HepG2 (cell line): ENCODE results near the gene PITRM1. TPM values are rescaled to one million over a fixed set of nuclear protein-coding genes. Genes with fewer than 3 reads are reported as not detected.

Source experiments
- ATAC-seq: fragments of 200-7000 bp; cut with Tn5 transposase; 3 replicates; pipeline ENCODE4 v1.9.1; 2020; ENCODE audit warnings: mild to moderate bottlenecking, moderate library complexity
- BruUV-seq: library from RNA; stranded (reverse); fragments of 400-500 nt; replicated peaks from 2 replicates; lab custom pipeline; 2021; lab: Mats Ljungman, UMichigan
- CTCF ChIA-PET: fragments of 300-600 bp; formaldehyde crosslinking; extraction: SDS; loops from one replicate; lab custom pipeline; 2021; ENCODE audit warnings: low total read pairs, inconsistent platforms, low intra/inter-chr PET ratio; lab: Yijun Ruan, JAX
- POLR2A ChIA-PET: fragments of 350-600 bp; sonication (Branson Sonifier 250); formaldehyde crosslinking; loops from one replicate; lab custom pipeline; 2020; ENCODE audit warnings: antibody characterized with exemption, inconsistent platforms; lab: Yijun Ruan, JAX
- DNase-seq: peaks from one replicate; pipeline ENCODE4 v3.0.0-alpha.2; 2015; ENCODE audit warnings: low spot score
- FAIRE-seq: peaks from 3 replicates; lab custom pipeline; 2011; peaks lifted over from hg19 to GRCh38; lab: Jason Lieb, UNC
- H2AFZ ChIP-seq: one replicate; pipeline ENCODE4 v1.6.1; 2011; ENCODE audit warnings: low read length, inconsistent platforms
- H3K27ac ChIP-seq: fragments of 300-600 bp; 3 replicates; pipeline ENCODE4 v1.8.0; 2011; ENCODE audit warnings: mixed run types, mild to moderate bottlenecking, mixed read lengths, low read length, inconsistent platforms; ENCODE audit not compliant: insufficient read depth; ENCODE audit errors: extremely low read length
- H3K27me3 ChIP-seq, 2 experiments: fragments of 200-600 bp in 1 of 2; 2 replicates in 1 of 2; 3 replicates in 1 of 2; pipeline versions ENCODE4 v1.6.0 to v1.8.0; 2011; ENCODE audit warnings: low read length in 2 of 2, mild to moderate bottlenecking in 2 of 2, moderate library complexity in 2 of 2, inconsistent platforms in 1 of 2; ENCODE audit not compliant: insufficient read depth in 2 of 2, control insufficient read depth in 1 of 2
- H3K36me3 ChIP-seq, 2 experiments: fragments of 200-600 bp in 1 of 2; replicated peaks in 1 of 2; 2 replicates in 1 of 2; 3 replicates in 1 of 2; pipeline versions ENCODE4 v1.5.1 to v1.8.0; 2011; ENCODE audit warnings: low read length in 2 of 2, inconsistent platforms in 1 of 2; ENCODE audit not compliant: insufficient read depth in 2 of 2, control insufficient read depth in 1 of 2
- H3K4me1 ChIP-seq: 2 replicates; pipeline ENCODE4 v1.5.1; 2012; ENCODE audit warnings: low read length, inconsistent platforms; ENCODE audit not compliant: insufficient read depth
- H3K4me2 ChIP-seq: 2 replicates; pipeline ENCODE4 v1.6.0; 2011; ENCODE audit warnings: low read depth, low read length, inconsistent platforms
- H3K4me3 ChIP-seq, 3 experiments: fragments of 200-600 bp in 1 of 3; sonication (generic), shearing (Covaris generic) in 1 of 3; replicated peaks in 1 of 3; 2 replicates each; pipeline ENCODE4 v1.5.1; 2011 to 2016; ENCODE audit warnings: low read length in 3 of 3, inconsistent platforms in 2 of 3, low read depth in 2 of 3, mild to moderate bottlenecking in 2 of 3, control low read depth in 1 of 3, mixed read lengths in 1 of 3; ENCODE audit not compliant: insufficient read depth in 1 of 3
- H3K79me2 ChIP-seq: one replicate; pipeline ENCODE4 v1.6.1; 2011; ENCODE audit warnings: low read length, inconsistent platforms; ENCODE audit not compliant: insufficient read depth
- H3K9ac ChIP-seq: 2 replicates; pipeline ENCODE4 v1.6.0; 2011; ENCODE audit warnings: mild to moderate bottlenecking, low read depth, low read length, inconsistent platforms; ENCODE audit not compliant: insufficient read depth
- H3K9me3 ChIP-seq: 2 replicates; pipeline ENCODE4 v1.5.1; 2012; ENCODE audit warnings: mild to moderate bottlenecking, low read length
- H4K20me1 ChIP-seq: 2 replicates; pipeline ENCODE4 v1.6.0; 2011; ENCODE audit warnings: inconsistent platforms, mild to moderate bottlenecking, low read length, moderate library complexity; ENCODE audit not compliant: insufficient read depth
- AGO2 ChIP-seq: fragments of 200-400 bp; formaldehyde crosslinking; optimal IDR thresholded peaks from 2 replicates; pipeline ENCODE3; 2017; ENCODE audit warnings: mild to moderate bottlenecking, low read depth, low read length, moderate library complexity
- CSRNP2 ChIP-seq: sonication (generic); formaldehyde crosslinking; conservative IDR thresholded peaks from 2 replicates; pipeline ENCODE4 v1.8.0; 2022; ENCODE audit warnings: low read depth, missing genetic modification reagents
- HDAC6 ChIP-seq: fragments of 200-600 bp; sonication (generic); IDR thresholded peaks from 2 replicates; pipeline ENCODE4 v1.7.0; 2017; ENCODE audit warnings: mild to moderate bottlenecking, antibody characterized with exemption, low read length, low read depth
- MTF2 ChIP-seq: sonication (generic); formaldehyde crosslinking; IDR thresholded peaks from 2 replicates; pipeline ENCODE4 v1.5.0; 2020; ENCODE audit warnings: missing genetic modification reagents, borderline replicate concordance
- MYNN ChIP-seq: sonication (generic); formaldehyde crosslinking; IDR thresholded peaks from 2 replicates; pipeline ENCODE4 v1.4.0; 2020; ENCODE audit warnings: mild to moderate bottlenecking, low read depth, missing genetic modification reagents
- TBX2 ChIP-seq: sonication (generic); formaldehyde crosslinking; IDR thresholded peaks from 2 replicates; pipeline ENCODE4 v1.5.0; 2020; ENCODE audit warnings: missing genetic modification reagents, mild to moderate bottlenecking, borderline replicate concordance
- ZNF33B ChIP-seq: sonication (generic); formaldehyde crosslinking; IDR thresholded peaks from 2 replicates; pipeline ENCODE4 v1.5.1; 2020; ENCODE audit warnings: mild to moderate bottlenecking, missing genetic modification reagents
- ZNF362 ChIP-seq: sonication (generic); formaldehyde crosslinking; IDR thresholded peaks from 2 replicates; pipeline ENCODE4 v1.4.0; 2020; ENCODE audit warnings: missing genetic modification reagents, mild to moderate bottlenecking, borderline replicate concordance
- ZNF484 ChIP-seq: sonication (generic); formaldehyde crosslinking; IDR thresholded peaks from 2 replicates; pipeline ENCODE4 v1.5.1; 2020; ENCODE audit warnings: mild to moderate bottlenecking, low read depth, missing genetic modification reagents, borderline replicate concordance
- ZNF570 ChIP-seq: sonication (generic); formaldehyde crosslinking; IDR thresholded peaks from 2 replicates; pipeline ENCODE4 v1.4.0; 2020; ENCODE audit warnings: mild to moderate bottlenecking, missing genetic modification reagents, borderline replicate concordance
- WGBS: methylation state at CpG from one replicate; pipeline ENCODE4 v1.1.6; 2017; ENCODE audit warnings: low lambda C conversion rate; 5-methylcytosine and 5-hydroxymethylcytosine counted together
- in situ Hi-C: cut with HindIII; loops from 2 replicates; pipeline ENCODE4 v1.10.0; 2017; ENCODE audit warnings: low pct_unique_long_range_greater_than_20kb; ENCODE audit not compliant: extremely low pct_ligation_motif_present
- intact Hi-C: fragments of 100-400 bp; cut with micrococcal nuclease; formaldehyde crosslinking; loops from one replicate; pipeline ENCODE4 v1.10.0; 2022; ENCODE audit not compliant: unreplicated experiment
- polyA plus RNA-seq, 8 experiments: library from polyadenylated mRNA; depleted of rRNA in 3 of 8; stranded (reverse) in 7 of 8; unstranded in 1 of 8; fragments of >200 nt; fragmentation: Illumina TruSeq in 4 of 8; extraction: Trizol in 4 of 8; gene quantifications; 2 replicates each; pipeline versions ENCODE4 v1.2.1 to v1.2.3, GENCODE V29; 2011 to 2016; ENCODE audit warnings: low read depth in 4 of 8, missing spikeins in 1 of 8, mixed read lengths in 1 of 8; ENCODE audit not compliant: insufficient read depth in 1 of 8
- total RNA-seq, 5 experiments: library from RNA; depleted of rRNA; stranded (reverse); fragments of >200 nt; fragmentation: Illumina TruSeq; extraction: Trizol; gene quantifications; 2 replicates each; pipeline ENCODE4 v1.2.3, GENCODE V29; 2016; ENCODE audit warnings: low read depth in 1 of 5
- TF ChIP-seq, protein P1 (sequence below): sonication (generic); formaldehyde crosslinking; conservative IDR thresholded peaks from 2 replicates; pipeline ENCODE4 v1.8.0; 2022; ENCODE audit warnings: missing genetic modification reagents

PITRM1 gene
- total and polyA plus RNA-seq, 2 of the 13 experiments (the other 11 are each of a cell fraction or from before 2014, with no cell fraction given): 16.4 to 29.0 TPM

DNA sequence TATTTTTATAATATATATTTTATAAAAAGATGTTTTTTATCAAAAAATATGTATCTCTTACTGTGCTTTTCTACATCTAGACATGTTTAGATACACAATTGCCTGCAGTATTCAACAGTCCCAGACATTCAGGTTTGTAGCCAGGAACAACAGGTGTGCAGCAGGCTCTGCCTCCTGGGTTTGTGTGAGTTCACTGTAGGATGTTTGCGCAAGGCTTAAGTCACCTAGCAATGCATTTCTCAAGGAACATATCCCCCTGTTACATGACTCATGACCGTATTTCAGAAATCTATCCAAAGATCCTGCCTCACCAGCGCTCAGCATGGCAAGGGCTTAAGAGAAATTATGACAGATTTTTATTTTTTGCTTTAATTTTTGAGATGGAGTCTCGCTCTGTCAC lies 41.5 kb downstream of the PITRM1 start (continued):
- TF ChIP-seq HDAC6 (no peak), ZNF570 (no peak), MTF2 (CRISPR knock-in tag) (no peak), MYNN (CRISPR knock-in tag) (no peak), CSRNP2 (CRISPR knock-in tag) (no peak), TBX2 (no peak), ZNF33B (no peak)
- TF ChIP-seq, protein P1, sequence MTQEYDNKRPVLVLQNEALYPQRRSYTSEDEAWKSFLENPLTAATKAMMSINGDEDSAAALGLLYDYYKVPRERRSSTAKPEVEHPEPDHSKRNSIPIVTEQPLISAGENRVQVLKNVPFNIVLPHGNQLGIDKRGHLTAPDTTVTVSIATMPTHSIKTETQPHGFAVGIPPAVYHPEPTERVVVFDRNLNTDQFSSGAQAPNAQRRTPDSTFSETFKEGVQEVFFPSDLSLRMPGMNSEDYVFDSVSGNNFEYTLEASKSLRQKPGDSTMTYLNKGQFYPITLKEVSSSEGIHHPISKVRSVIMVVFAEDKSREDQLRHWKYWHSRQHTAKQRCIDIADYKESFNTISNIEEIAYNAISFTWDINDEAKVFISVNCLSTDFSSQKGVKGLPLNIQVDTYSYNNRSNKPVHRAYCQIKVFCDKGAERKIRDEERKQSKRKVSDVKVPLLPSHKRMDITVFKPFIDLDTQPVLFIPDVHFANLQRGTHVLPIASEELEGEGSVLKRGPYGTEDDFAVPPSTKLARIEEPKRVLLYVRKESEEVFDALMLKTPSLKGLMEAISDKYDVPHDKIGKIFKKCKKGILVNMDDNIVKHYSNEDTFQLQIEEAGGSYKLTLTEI (CRISPR knock-in tag): no peak

DNA sequence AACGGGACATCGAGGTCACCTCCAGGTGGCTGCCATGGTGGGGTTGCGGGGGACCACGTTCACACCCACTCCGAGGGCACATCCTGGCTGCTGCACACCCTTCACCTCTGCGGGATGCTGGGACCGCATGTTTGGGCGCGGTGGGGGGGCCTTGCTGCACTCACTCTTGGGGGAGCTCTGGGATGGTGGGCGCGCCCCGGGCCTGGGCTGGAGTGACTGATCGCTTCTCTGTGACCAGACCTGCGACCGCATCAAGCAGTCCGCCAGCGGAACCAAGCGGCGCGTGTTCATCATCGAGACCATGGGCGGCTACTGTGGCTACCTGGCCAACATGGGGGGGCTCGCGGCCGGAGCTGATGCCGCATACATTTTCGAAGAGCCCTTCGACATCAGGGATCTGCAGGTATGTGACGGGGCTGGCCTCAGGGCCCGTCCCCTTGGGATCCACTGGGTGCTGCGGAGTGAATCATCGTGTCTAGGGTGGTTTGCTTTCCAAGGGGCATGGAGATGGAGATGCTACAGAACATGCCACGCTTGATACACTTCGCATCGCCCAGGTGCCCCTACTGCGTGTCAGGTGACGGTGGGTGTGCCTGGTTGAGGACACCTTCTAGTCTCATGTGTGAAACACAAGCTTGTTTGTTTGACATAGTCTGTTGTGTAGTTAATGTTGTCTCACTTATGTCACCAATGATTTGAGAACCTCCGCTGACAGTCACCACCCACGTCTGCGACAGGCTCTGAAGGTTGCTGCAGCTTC lies 42.8 kb downstream of the PITRM1 start:
- Histone ChIP-seq H2AFZ (no peak overlapping the region), H3K9me3 (no peaks in the 10 kb centered on the region), H3K4me2 (no peak overlapping the region), H3K79me2 (no peaks in the 10 kb centered on the region), H3K4me3 (no peak overlapping the region), H3K27me3 (no peaks in the 10 kb centered on the region), H4K20me1 (no peaks in the 10 kb centered on the region), H3K36me3 (no peaks in the 10 kb centered on the region; a peak in 1 of 5 replicates), H3K4me1 (no peaks in the 10 kb centered on the region), H3K9ac (no peak overlapping the region), H3K27ac (no peak overlapping the region)
- ATAC-seq: no peak
- in situ Hi-C loops: no loop called here
- ChIA-PET CTCF (no interaction called here), POLR2A (no interaction called here)
- no peak for FAIRE-seq
- TF ChIP-seq AGO2 (peak; percentile 22), ZNF484 (no peak), ZNF362 (no peak)
- no TSS peak for BruUV-seq
- WGBS: 96% methylated on average over 9 of the region's 40 CpGs
- no peak for DNase-seq
- intact Hi-C loops: no loop called here
